K562 (cell line): Measurements from ENCODE around the gene EEFSEC. TPM values are rescaled to one million over a fixed set of nuclear protein-coding genes. Genes with fewer than 3 reads are reported as not detected.

Source experiments
- ARID1B ChIP-seq: fragments of 450-650 bp; IDR thresholded peaks from 2 replicates; pipeline ENCODE4 v1.6.1; 2016; ENCODE audit warnings: antibody characterized with exemption, mild to moderate bottlenecking, inconsistent platforms
- GMEB1 ChIP-seq: fragments of 250-450 bp; sonication (Bioruptor Pico); IDR thresholded peaks from 2 replicates; pipeline ENCODE4 v1.4.0; 2020; ENCODE audit warnings: mild to moderate bottlenecking
- HDAC1 ChIP-seq, 2 experiments: fragments of 450-650 bp; IDR thresholded peaks; 2 replicates each; pipeline ENCODE4 v1.6.1; 2016 to 2017; ENCODE audit warnings: inconsistent platforms in 1 of 2, mild to moderate bottlenecking in 1 of 2, moderate library complexity in 1 of 2
- MAFG ChIP-seq: fragments of 450-650 bp; conservative IDR thresholded peaks from 2 replicates; pipeline ENCODE4 v1.6.1; 2016; ENCODE audit warnings: missing genetic modification characterization, missing compliant biosample characterization
- MNT ChIP-seq, 2 experiments: fragments of 450-650 bp; conservative IDR thresholded peaks; 2 replicates each; pipeline ENCODE4 v1.6.1; 2017; ENCODE audit warnings: mild to moderate bottlenecking in 2 of 2, moderate library complexity in 2 of 2
- MYBL2 ChIP-seq, 2 experiments: fragments of 450-650 bp in 1 of 2; sonication (generic) in 1 of 2; formaldehyde crosslinking in 1 of 2; IDR thresholded peaks; 2 replicates each; pipeline versions ENCODE4 v1.6.1 to v1.8.1; 2017 to 2022; ENCODE audit warnings: borderline replicate concordance in 1 of 2, inconsistent platforms in 1 of 2, low read depth in 1 of 2, mild to moderate bottlenecking in 1 of 2, missing genetic modification reagents in 1 of 2, moderate library complexity in 1 of 2
- MYC ChIP-seq, 2 experiments: fragments of 250-450 bp in 1 of 2; sonication (Bioruptor Pico) in 1 of 2; IDR thresholded peaks; 2 replicates each; pipeline versions ENCODE4 v1.5.1 to v1.6.1; 2012 to 2021; ENCODE audit warnings: low read depth in 2 of 2, borderline replicate concordance in 1 of 2, improper control_type of control experiment in 1 of 2, low read length in 1 of 2, mild to moderate bottlenecking in 1 of 2, moderate library complexity in 1 of 2
- TFAP4 ChIP-seq: sonication (generic); formaldehyde crosslinking; IDR thresholded peaks from 2 replicates; pipeline ENCODE4 v1.8.0; 2022; ENCODE audit warnings: missing genetic modification reagents, mild to moderate bottlenecking, moderate library complexity, borderline replicate concordance
- THRA ChIP-seq: fragments of 450-650 bp; IDR thresholded peaks from 2 replicates; pipeline ENCODE4 v1.6.1; 2017; ENCODE audit warnings: mild to moderate bottlenecking, moderate library complexity
- XRCC4 ChIP-seq: IDR thresholded peaks from one replicate; pipeline ENCODE4 v1.6.1; 2011; ENCODE audit not compliant: insufficient read depth, insufficient read length; ENCODE audit errors: extremely low read depth
- YY1 ChIP-seq, 3 experiments: IDR thresholded peaks; 2 replicates each; pipeline ENCODE4 v1.6.1; 2011; ENCODE audit warnings: low read length in 2 of 3, mild to moderate bottlenecking in 2 of 3, moderate library complexity in 2 of 3, borderline replicate concordance in 1 of 3, control low read depth in 1 of 3, low read depth in 1 of 3; ENCODE audit not compliant: insufficient read depth in 3 of 3, insufficient replicate concordance in 2 of 3, control insufficient read depth in 1 of 3, insufficient read length in 1 of 3; ENCODE audit errors: extremely low read depth in 1 of 3
- ZFPM2 ChIP-seq: fragments of 250-450 bp; sonication (Bioruptor Pico); IDR thresholded peaks from 2 replicates; pipeline ENCODE4 v1.5.1; 2022; ENCODE audit warnings: mild to moderate bottlenecking
- ZNF609 ChIP-seq: sonication (generic); formaldehyde crosslinking; IDR thresholded peaks from 2 replicates; pipeline ENCODE4 v1.8.1; 2023; ENCODE audit warnings: missing genetic modification reagents, mild to moderate bottlenecking, borderline replicate concordance
- polyA plus RNA-seq, 8 experiments: library from polyadenylated mRNA; depleted of rRNA in 4 of 8; stranded (reverse) in 5 of 8; unstranded in 3 of 8; fragments of >200 nt; fragmentation: Nextera tagmentation in 2 of 8; fragmentation: Illumina TruSeq in 1 of 8; extraction: Ambion mirVana in 2 of 8; extraction: Trizol in 1 of 8; gene quantifications; 2 replicates each; pipeline versions ENCODE4 v1.2.1 to v1.2.3, GENCODE V29; 2011 to 2014; ENCODE audit warnings: inconsistent platforms in 1 of 8, missing spikeins in 1 of 8
- total RNA-seq, 7 experiments: library from RNA; depleted of rRNA in 6 of 7; stranded (reverse); fragments of >200 nt in 6 of 7; fragmentation: Illumina TruSeq in 2 of 7; extraction: Trizol in 2 of 7; gene quantifications; 2 replicates each; pipeline versions ENCODE4 v1.2.1 to v1.2.3, GENCODE V29; 2011 to 2021; ENCODE audit warnings: low replicate concordance in 1 of 7

Gene EEFSEC
- total and polyA plus RNA-seq, 9 of the 15 experiments (the other 6 are each of a cell fraction or from before 2014, with no cell fraction given), result 0.35 to 11.8 (median 7.7) TPM

GRCh38 chr3:128343287-128344051 lies 190.2 kb downstream of the EEFSEC start (continued):
- TF ChIP-seq THRA, result no peak
- TF ChIP-seq ARID1B, result peak; percentile 57
- TF ChIP-seq MYC (IDR thresholded peaks at IDR 0.05; ENCODE audit: low read depth, low read length), result no peak; the same call in 1 of the 2 replicates
- no peak for TF ChIP-seq MYC (CRISPR knock-in tag; IDR thresholded peaks at IDR 0.05; ENCODE audit: borderline replicate concordance, low read depth)
- TF ChIP-seq TFAP4 (CRISPR knock-in tag), result peak; percentile 68
- TF ChIP-seq GMEB1, result no peak
- TF ChIP-seq MNT (conservative IDR thresholded peaks at IDR 0.05), result 0 out of 4 replicates have a peak, but pooled peaks of 1 of the 2 experiments have one; percentile 18
- TF ChIP-seq ZNF609 (CRISPR knock-in tag), result no peak
- no peak for TF ChIP-seq XRCC4
- TF ChIP-seq MAFG (tag), result 0 out of 2 replicates have a peak, but pooled peaks have one; percentile 9
- no peak for TF ChIP-seq HDAC1 (IDR thresholded peaks at IDR 0.05)
- peak in 1 of 3 experiments; percentile 58 for TF ChIP-seq YY1 (IDR thresholded peaks at IDR 0.05; ENCODE audit: borderline replicate concordance in 1 of 3, control insufficient read depth in 1 of 3, extremely low read depth in 1 of 3, insufficient read depth in 3 of 3, insufficient read length in 1 of 3, insufficient replicate concordance in 2 of 3, low read depth in 1 of 3, low read length in 2 of 3)
- no peak for TF ChIP-seq MYBL2 (IDR thresholded peaks at IDR 0.05; ENCODE audit: low read depth)
- no peak for TF ChIP-seq MYBL2 (CRISPR knock-in tag; IDR thresholded peaks at IDR 0.05; ENCODE audit: borderline replicate concordance)
- no peak for TF ChIP-seq ZFPM2 (CRISPR knock-in tag)
